Kidney (tissue), 14 donors: ENCODE data around the gene MPRIP. TPM values are rescaled to one million over a fixed set of nuclear protein-coding genes. Genes with fewer than 3 reads are reported as not detected.

Experiments
- DNase-seq, 5 donors: peaks; one replicate each; pipeline ENCODE4 v3.0.0-alpha.2; 2013 to 2020
- FAIRE-seq: peaks from 2 replicates; lab custom pipeline; 2012; peaks lifted over from hg19 to GRCh38; lab: Jason Lieb, UNC
- H3K27ac ChIP-seq, 2 donors: one replicate each; pipeline ENCODE4 v1.7.0; 2013; ENCODE audit warnings: low read depth in 2 of 2, low read length in 2 of 2, inconsistent platforms in 1 of 2
- H3K27me3 ChIP-seq: one replicate; pipeline ENCODE4 v1.7.1; 2013; ENCODE audit warnings: low read length, inconsistent platforms; ENCODE audit not compliant: control insufficient read depth, insufficient read depth
- H3K36me3 ChIP-seq, 3 donors: one replicate each; pipeline versions ENCODE4 v1.7.0 to v1.7.1; 2013; ENCODE audit warnings: low read length in 3 of 3, control low read depth in 1 of 3, inconsistent platforms in 1 of 3; ENCODE audit not compliant: insufficient read depth in 3 of 3, control insufficient read depth in 2 of 3
- H3K4me1 ChIP-seq, 3 donors: one replicate each; pipeline versions ENCODE4 v1.7.0 to v1.7.1; 2013; ENCODE audit warnings: low read length in 3 of 3, inconsistent platforms in 1 of 3, low read depth in 1 of 3; ENCODE audit not compliant: control insufficient read depth in 2 of 3, insufficient read depth in 2 of 3
- H3K4me3 ChIP-seq, 3 donors: one replicate each; pipeline versions ENCODE4 v1.7.0 to v1.8.1; 2013; ENCODE audit warnings: low read length in 3 of 3, control low read depth in 1 of 3, inconsistent platforms in 1 of 3
- H3K9ac ChIP-seq, 3 donors: one replicate each; pipeline versions ENCODE4 v1.7.0 to v1.7.1; 2013; ENCODE audit warnings: low read length in 3 of 3, control low read depth in 1 of 3, inconsistent platforms in 1 of 3
- H3K9me3 ChIP-seq, 3 donors: one replicate each; pipeline versions ENCODE4 v1.7.0 to v1.7.1; 2013; ENCODE audit warnings: low read length in 3 of 3, control low read depth in 1 of 3, inconsistent platforms in 1 of 3; ENCODE audit not compliant: control insufficient read depth in 2 of 3, insufficient read depth in 1 of 3
- intact Hi-C: fragments of 100-400 bp; cut with DNase I; formaldehyde crosslinking; loops from one replicate; pipeline ENCODE4 v1.11.1; 2022
- polyA plus RNA-seq: library from polyadenylated mRNA; stranded (reverse); fragments of 350-450 nt; fragmentation: Illumina TruSeq; extraction: RNeasy Lipid Tissue Mini Kit (QIAGEN cat#74804); gene quantifications from one replicate; pipeline ENCODE4 v1.2.3, GENCODE V29; 2014; ENCODE audit warnings: low read depth, low replicate concordance; ENCODE audit not compliant: insufficient read depth
- total RNA-seq: library from RNA; stranded (reverse); fragmentation: NEBNext Ultra II Directional; extraction: Animal tissue kit (Norgen Biotek cat#: 25700); gene quantifications from one replicate; pipeline ENCODE4 v1.2.1, GENCODE V29; 2021
- TF ChIP-seq, protein P1 (sequence below): IDR thresholded peaks from 3 replicates; pipeline ENCODE4 v1.5.1; 2012; ENCODE audit warnings: mild to moderate bottlenecking, moderate library complexity, borderline replicate concordance; ENCODE audit not compliant: insufficient read depth; ENCODE audit errors: extremely low read depth
- donor health status: control.
- donor health status: control.
- donor health status: control.
- donor health status: control.
- donor health status: control.
- donor health status: DM: yes; HTN: yes; CAD: no.
- donor health status: Normal renal cell carcinoma (clear cell type).

MPRIP gene
- total and polyA plus RNA-seq, 2 donors from 2014 or later, result 120 to 250 TPM

DNA sequence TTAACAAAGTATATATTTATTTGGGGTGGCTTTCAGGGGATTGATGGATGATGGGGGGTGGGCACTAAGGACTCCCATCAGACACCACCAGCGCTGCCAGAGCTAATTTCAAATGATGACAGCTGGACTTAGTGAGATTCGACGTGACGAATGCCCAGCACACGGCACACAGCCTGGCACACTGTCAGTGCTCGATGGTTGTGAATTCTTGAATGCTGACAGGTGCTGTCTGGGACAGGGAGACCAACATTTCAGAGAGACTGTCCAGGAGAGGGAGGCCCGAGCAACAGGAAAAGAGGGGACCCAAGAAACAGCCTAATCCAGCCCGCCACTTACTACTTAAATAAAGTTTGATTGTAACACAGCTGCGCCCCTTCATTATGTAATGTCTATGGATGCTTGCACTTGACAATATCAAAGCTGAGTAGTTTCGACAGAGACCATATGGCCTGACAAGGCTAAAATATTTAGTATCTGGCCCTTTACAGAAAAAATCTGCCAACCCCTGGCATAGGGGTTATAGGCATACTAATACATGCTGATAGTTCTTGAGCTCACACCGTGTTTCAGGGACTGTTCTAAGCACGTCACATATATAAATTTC, 6.2 kb upstream of the MPRIP start:
- Histone ChIP-seq H3K27ac (no peak overlapping the region), H3K4me1 (peaks cover 0 to 9% (median 9%) of the 10 kb centered on the region in 3 donors), H3K4me3 (no peak overlapping the region), H3K9me3 (no peaks in the 10 kb centered on the region), H3K27me3 (no peaks in the 10 kb centered on the region), H3K36me3 (no peaks in the 10 kb centered on the region), H3K9ac (no peak overlapping the region)
- FAIRE-seq (no peak), DNase-seq (peak in 1 of 5 donors; percentile 29)
- TF ChIP-seq, protein P1, sequence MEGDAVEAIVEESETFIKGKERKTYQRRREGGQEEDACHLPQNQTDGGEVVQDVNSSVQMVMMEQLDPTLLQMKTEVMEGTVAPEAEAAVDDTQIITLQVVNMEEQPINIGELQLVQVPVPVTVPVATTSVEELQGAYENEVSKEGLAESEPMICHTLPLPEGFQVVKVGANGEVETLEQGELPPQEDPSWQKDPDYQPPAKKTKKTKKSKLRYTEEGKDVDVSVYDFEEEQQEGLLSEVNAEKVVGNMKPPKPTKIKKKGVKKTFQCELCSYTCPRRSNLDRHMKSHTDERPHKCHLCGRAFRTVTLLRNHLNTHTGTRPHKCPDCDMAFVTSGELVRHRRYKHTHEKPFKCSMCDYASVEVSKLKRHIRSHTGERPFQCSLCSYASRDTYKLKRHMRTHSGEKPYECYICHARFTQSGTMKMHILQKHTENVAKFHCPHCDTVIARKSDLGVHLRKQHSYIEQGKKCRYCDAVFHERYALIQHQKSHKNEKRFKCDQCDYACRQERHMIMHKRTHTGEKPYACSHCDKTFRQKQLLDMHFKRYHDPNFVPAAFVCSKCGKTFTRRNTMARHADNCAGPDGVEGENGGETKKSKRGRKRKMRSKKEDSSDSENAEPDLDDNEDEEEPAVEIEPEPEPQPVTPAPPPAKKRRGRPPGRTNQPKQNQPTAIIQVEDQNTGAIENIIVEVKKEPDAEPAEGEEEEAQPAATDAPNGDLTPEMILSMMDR, result no peak
- intact Hi-C loops, result no loop called here

DNA sequence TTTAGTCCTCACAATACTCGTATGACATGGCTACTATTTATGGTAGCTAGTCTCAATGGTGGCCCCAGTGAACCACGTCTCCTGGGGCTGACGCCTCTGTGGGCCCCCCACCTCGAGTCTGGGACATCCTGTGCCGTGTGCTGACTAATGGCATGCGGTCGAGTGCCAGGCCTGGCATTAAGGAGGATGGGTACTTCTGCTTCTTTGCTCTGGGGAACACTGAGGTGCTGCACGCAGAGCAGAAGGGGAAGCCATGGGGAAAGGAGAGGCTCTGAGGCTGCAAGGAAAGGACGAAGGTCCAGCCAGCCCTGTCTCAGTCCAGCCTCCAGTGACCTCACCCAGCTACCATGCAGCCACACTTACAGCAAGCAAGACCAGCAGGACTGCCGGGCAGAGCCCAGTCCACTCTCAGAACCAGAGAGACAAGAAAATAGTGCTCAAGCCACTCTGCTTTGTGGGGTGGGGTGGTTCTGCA, 5.7 kb upstream of the MPRIP start:
- DNase-seq (no peak), FAIRE-seq (no peak)
- intact Hi-C loops, result no loop called here
- Histone ChIP-seq H3K36me3 (no peaks in the 10 kb centered on the region), H3K27ac (no peak overlapping the region), H3K27me3 (no peaks in the 10 kb centered on the region), H3K9me3 (no peaks in the 10 kb centered on the region), H3K9ac (no peak overlapping the region), H3K4me3 (no peak overlapping the region), H3K4me1 (peaks cover 3 to 14% (median 14%) of the 10 kb centered on the region in 3 donors)
- TF ChIP-seq, protein P1, result no peak

DNA sequence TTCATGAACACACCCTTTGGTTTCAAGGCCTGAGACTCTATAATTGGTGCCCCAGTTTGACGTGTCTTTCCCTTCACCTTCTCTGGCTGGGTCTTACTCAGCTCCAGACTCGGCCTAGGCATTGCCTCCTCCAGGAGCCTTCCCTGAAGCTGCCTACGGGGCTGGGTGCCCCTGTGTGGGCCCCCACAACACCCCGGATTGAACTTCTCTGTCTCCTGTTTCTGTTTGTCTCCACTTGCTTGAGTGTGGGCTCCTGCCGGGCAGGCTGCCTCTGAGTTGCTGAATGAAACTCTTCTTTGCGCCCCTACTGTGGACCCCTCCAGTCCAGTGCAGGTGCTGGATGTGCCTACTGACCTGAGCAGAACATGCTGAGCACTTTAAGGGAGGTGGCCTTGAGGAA, 2.3 kb upstream of the MPRIP start:
- FAIRE-seq (no peak), DNase-seq (peak in 1 of 5 donors; percentile 51)
- Histone ChIP-seq H3K27ac (no peak overlapping the region), H3K4me3 (no peak overlapping the region), H3K36me3 (no peaks in the 10 kb centered on the region), H3K9me3 (no peaks in the 10 kb centered on the region), H3K9ac (no peak overlapping the region), H3K27me3 (no peaks in the 10 kb centered on the region), H3K4me1 (peaks cover 3 to 19% (median 17%) of the 10 kb centered on the region in 3 donors)
- intact Hi-C loops, result no loop called here
- TF ChIP-seq, protein P1, result no peak
